Retina (tissue), 1 donor: ENCODE data around the gene MYH4.

Source experiments
- DNase-seq: peaks from one replicate; pipeline ENCODE4 v3.0.0-alpha.2; 2016

The MYH4 gene

DNA sequence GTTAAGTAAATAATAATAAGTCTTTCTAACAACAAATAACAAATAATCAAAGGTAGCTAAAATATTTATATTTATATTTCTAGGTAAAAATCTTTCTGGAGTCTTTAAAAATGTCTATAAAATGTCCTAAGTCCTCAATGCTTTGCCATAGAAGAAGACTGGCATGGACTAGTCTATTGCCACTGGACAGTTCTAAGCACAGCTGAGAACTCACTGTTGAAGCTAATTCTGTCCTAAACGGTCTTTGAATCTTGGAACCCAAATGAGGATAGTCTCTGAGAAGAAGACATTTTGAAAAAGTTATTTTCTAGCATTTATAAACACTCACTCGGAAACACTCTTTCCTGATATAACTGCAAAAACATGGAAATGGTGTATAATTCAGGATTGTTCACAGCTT lies 48.1 kb downstream of the MYH4 start:
- no peak for DNase-seq

DNA sequence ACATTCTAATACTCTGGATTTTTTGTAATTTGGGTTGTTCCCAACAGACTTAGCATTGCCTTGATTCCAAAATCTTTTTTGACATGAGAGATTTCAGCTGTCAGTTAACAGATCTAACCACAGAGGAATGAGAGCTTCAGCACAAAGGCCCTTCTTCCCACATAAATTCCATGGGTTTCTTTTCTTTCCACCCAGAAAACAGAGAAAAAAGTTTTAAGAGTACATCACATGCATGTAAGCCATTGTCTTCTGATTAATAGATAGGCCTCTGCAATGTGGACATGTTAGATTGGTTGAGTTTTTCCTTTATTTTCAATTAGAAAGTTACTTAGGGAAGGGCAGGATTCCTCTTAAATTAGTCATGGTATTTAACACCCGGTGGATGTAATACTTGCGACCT lies 48.5 kb downstream of the MYH4 start:
- DNase-seq: no peak

DNA sequence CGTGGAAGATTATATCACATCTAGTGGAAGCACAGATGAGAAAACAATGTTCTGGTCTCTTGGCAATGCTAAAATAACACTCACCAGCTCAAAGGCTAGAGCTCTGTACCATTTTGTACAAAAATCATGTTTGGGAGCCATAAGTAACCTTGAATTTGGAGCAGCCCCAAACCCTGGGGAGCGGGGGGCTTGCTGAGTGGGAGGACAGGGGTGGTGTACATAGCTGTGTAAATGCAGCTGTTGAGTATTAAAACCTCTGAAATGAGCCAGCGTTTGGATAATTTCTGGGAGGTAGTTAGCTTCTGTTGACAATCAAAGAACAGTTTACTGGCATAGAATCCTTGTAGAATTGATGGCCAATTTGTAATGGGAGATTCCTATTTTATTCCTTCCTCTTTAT lies 51.9 kb downstream of the MYH4 start:
- no peak for DNase-seq

DNA sequence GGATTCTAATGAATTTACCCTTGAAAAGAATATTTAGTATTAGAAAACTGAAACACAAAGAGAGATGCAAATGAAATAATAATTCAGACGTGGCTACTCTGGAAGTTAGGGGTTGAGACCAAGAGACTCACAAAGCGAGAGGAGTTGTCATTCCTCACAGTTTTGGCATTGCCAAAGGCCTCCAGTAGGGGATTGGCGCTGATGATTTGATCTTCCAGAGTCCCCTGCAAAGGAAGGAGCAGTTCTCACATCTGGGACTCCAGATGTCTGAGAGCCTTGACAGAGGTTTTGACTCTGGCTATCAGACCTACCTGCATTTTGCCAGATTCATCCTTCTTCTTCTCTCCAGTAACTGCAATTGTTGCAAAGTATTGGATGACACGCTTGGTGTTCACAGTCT lies 54.2 kb downstream of the MYH4 start:
- DNase-seq: no peak

DNA sequence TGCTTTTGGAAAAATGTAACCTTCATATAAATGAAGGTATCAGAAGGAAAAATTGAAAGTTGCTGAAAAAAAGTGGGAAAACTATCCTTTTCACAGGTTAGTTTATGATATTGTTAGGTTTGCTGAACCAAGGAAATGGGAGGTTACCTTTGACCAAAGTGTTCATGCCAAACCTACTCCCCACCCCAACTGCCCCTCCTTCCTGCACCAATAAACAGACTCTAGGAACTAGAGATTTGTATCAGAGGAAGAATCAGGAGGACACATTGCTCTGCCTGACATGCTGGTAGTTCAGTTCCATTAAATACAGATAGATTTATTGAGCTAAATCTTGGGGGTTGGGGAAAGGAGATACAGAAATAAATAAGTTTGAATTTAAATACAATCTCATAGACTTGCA lies 65.8 kb downstream of the MYH4 start:
- DNase-seq: no peak

DNA sequence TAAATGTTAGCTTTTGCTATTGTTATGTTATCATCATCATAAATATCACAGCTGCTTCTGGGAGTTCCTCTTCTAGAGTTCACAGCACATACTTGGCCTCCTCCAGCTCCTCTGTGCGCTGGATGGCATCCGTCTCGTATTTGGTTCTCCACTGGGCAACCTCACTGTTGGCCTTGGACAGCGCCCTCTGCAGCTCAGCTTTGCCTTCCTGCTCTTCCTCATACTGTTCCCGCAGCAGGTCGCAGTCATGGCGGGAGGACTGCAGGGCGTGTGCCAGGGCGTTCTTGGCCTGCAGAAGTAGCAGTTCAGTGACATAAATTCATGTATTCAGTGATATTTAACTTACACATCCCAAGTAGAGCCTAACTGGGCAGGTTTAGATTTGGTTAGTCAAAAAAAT lies 71.0 kb downstream of the MYH4 start:
- no peak for DNase-seq

DNA sequence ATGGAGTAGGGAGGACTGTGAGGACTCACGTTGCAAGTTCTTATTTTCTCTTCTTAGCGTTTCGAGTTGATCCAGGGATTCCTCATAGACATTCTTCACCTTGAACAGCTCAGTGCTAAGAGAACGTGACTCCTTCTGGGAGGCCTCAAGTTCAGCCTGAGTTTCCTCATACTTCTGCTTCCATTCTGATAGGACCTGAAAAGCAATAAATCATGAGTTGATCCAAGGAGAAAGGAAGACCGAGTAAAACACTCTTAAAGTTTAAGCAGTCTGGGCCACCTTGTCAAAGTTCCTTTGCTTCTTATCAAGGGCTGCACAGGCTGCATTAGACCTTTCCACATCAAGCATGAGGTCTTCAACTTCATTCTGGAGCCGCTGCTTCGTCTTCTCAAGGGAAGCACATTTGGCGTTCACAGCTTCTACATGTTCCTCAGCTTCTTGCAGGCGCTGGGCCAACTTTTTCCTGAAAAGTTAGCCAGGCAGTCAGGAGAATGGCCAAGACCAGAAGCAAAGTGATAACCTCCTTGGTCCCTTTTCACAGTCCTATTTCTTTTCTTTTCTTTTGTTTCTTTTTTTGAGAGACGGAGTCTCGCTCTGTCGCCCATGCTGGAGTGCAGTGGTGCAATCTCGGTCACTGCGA lies 72.7 kb downstream of the MYH4 start:
- DNase-seq: no peak

DNA sequence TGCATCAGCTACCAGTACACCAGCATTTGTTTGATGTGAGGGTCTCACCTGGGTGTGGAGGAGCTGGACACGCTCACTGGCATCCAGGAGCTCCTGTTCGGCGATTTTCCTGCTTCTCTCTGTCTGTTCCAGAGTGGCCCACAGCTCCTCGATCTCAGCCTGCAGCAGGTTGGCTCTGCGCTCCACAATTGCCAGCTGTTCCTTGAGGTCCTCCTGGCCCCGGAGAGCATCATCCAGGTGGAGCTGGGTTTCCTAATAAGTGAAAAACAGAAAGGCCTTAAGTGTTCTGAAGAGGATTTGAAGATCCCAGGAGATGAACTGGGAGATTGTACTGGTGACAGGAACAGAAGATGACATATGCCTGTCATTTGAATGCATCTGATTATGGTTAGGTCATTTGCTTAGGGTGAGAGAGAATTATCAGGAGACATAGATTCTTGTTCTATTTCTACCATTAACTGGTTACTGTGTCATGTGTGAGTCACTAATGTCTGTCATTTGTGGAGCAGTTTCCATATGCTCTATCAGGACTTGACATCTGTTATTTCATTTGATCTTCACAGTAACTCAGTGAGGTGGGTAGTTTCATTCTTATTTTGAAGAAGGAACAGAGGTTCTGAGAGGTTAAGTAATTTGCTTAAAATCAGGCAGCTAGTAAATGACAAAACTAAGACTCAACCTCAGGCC lies 75.0 kb downstream of the MYH4 start:
- no peak for DNase-seq
